Activated CD8-positive, alpha-beta memory T cell treated with anti-CD3 and anti-CD28 coated beads, Interleukin-2, amount 10 ng/mL, durations not matched to agents 7 days and 5 days (primary cell): ENCODE data around the gene FLNB. TPM values are rescaled to one million over a fixed set of nuclear protein-coding genes. Genes with fewer than 3 reads are reported as not detected.

Experiments
- ATAC-seq: fragments of 150-1000 bp; cut with Tn5 transposase; one replicate; pipeline ENCODE4 v1.10.0; 2021; ENCODE audit warnings: moderate library complexity
- CTCF ChIA-PET: fragments of 350-600 bp; sonication (Branson Sonifier 250); formaldehyde crosslinking; loops from one replicate; lab custom pipeline; 2021; ENCODE audit warnings: antibody characterized with exemption; lab: Charles Lee
- DNase-seq: peaks from one replicate; pipeline ENCODE4 v3.0.0-alpha.2; 2020
- H3K27ac Mint-ChIP-seq: one replicate; pipeline ENCODE4 v1.8.0; 2021; ENCODE audit warnings: mild to moderate bottlenecking, mixed read lengths
- H3K27me3 Mint-ChIP-seq: one replicate; pipeline ENCODE4 v1.8.0; 2021; ENCODE audit warnings: mixed read lengths
- H3K36me3 Mint-ChIP-seq: one replicate; pipeline ENCODE4 v1.8.0; 2021; ENCODE audit warnings: mild to moderate bottlenecking, mixed read lengths
- H3K4me1 Mint-ChIP-seq: one replicate; pipeline ENCODE4 v1.8.0; 2021; ENCODE audit warnings: mixed read lengths
- H3K4me3 Mint-ChIP-seq: one replicate; pipeline ENCODE4 v1.8.0; 2021; ENCODE audit warnings: mild to moderate bottlenecking, moderate library complexity, mixed read lengths
- H3K9me3 Mint-ChIP-seq: one replicate; pipeline ENCODE4 v1.8.0; 2022; ENCODE audit warnings: low read depth, mixed read lengths
- total RNA-seq, 2 experiments: library from RNA; stranded (reverse); gene quantifications; one replicate each; pipeline ENCODE4 v1.2.3, GENCODE V29; 2021

FLNB gene
- total RNA-seq, 2 experiments from 2014 or later, result 9.8 to 13.2 TPM

DNA sequence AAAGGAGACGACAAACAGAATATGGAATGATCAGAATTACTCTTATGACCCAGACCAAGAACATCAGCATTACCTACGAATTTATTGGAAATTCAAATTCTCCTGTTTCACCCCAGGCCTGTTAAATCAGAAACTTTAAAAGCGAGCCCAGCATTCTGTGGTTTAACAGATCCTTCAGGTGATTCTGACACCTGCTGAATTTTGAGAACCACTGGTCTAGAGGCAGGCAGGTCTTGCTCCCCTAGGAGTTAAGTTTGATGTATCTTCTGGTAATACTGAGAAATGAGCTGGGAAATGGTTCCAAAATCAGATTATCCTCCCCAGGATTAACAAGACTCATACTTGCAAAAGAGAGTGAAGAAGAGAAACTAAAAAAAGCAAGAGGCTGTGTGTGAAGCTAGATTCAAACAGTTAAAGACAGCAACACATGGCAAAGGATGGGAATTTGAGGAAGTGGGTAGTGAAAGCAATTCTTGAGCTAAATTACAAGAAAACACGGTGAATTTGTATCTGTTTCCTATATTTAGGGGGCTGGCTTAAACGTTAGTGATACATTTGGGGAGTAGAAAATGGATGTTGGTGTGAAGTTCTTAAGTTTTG lies 66.0 kb downstream of the FLNB start:
- Mint-ChIP-seq H3K27me3 (peaks cover 2% of the 10 kb centered on the region), H3K4me1 (peaks cover 9% of the 10 kb centered on the region), H3K4me3 (no peak overlapping the region), H3K36me3 (no peaks in the 10 kb centered on the region), H3K27ac (no peak overlapping the region), H3K9me3 (no peaks in the 10 kb centered on the region)
- DNase-seq (no peak), ATAC-seq (no peak)
- CTCF ChIA-PET, result no interaction called here

DNA sequence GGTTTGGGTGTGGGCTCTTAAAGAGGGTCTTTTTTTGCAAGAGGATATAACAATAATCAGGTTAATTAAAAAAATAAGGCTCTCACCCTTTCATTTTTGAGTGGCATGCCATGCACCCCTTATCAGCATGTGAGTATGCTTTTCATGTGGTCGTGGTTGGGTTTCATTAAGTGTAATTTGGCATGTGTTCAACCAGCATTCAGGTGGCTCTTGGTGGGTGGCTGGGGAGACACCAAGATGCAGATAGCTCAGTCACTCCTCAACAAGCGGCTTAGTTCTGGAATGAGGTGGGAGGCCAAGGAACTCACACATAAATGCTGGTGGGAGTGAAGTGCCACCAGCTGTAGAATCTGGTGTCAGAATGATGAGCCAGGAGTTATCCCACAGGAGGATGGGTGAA lies 66.8 kb downstream of the FLNB start:
- CTCF ChIA-PET, result no interaction called here
- DNase-seq, result no peak
- H3K4me1 Mint-ChIP-seq, result peaks cover 9% of the 10 kb centered on the region

DNA sequence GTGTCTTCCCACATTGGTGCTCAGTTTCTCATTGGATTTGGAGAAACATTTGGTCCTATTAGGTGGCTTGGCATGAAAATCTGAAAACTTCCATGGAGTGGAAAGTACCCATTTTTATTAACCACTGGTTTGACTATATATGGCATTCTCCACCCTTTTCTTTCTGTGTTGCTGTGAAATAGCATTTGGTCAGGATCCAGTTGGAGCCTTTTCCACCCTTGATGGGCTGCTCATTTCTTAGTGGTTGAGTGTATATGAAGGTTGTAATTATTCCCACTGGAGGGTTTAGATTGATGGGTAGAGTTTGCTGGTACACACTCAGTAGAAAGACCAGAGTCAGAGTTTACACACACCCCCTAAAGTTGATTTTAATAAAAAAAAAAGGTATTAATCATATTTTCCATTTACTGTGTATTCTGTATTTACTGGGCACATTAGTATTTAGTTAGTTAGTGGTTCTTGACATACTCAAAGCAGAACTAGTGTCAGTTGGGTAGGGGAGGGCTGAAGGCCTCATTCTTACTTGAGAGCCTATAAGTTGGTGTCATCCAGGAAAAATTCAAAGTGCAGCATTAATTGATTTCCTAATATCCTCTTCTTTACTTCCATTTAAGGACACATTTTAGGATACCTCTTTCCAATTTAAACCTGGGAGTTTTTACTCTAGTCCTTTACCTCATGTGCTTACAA lies 69.5 kb downstream of the FLNB start:
- no peaks in the 10 kb centered on the region for H3K9me3 Mint-ChIP-seq
- H3K27me3 Mint-ChIP-seq, result peaks cover 2% of the 10 kb centered on the region
- ATAC-seq, result no peak
- peaks cover 14% of the 10 kb centered on the region for H3K4me1 Mint-ChIP-seq
- CTCF ChIA-PET, result interaction anchor here (0.6 kb wide), 1 partner anchor 99 kb away, joined by 4 read pairs; no protein-coding TSS in a partner anchor
- no peak overlapping the region for H3K4me3 Mint-ChIP-seq
- H3K27ac Mint-ChIP-seq, result no peak overlapping the region
- DNase-seq, result no peak
- H3K36me3 Mint-ChIP-seq, result peaks cover 3% of the 10 kb centered on the region

More for the DNA sequence above, 66.8 kb downstream of the FLNB start:
- Mint-ChIP-seq H3K27me3 (peaks cover 2% of the 10 kb centered on the region), H3K9me3 (no peaks in the 10 kb centered on the region), H3K4me3 (no peak overlapping the region), H3K36me3 (no peaks in the 10 kb centered on the region), H3K27ac (no peak overlapping the region)
- no peak for ATAC-seq

DNA sequence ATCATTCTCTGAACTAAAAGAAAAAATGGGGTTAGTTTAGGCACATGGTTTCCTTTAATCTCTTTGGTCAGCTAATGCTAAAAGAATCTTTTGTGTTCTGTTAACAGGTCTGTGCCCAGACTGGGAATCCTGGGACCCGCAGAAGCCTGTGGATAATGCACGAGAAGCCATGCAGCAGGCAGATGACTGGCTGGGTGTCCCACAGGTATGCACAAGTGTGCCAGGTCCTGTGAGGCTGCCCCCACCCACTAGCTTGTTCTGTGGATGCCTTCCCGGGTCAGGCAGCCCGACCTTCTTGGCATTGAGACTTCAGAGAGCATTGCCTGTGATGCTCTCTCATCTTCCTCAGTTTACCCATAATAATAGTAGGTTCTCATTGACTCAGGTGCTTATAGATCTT lies 70.4 kb downstream of the FLNB start:
- DNase-seq, result no peak
- Mint-ChIP-seq H3K4me3 (no peak overlapping the region), H3K4me1 (peaks cover 15% of the 10 kb centered on the region), H3K27me3 (peaks cover 2% of the 10 kb centered on the region), H3K36me3 (peaks cover 4% of the 10 kb centered on the region), H3K9me3 (no peaks in the 10 kb centered on the region), H3K27ac (no peak overlapping the region)
- CTCF ChIA-PET, result no interaction called here
- ATAC-seq, result no peak

DNA sequence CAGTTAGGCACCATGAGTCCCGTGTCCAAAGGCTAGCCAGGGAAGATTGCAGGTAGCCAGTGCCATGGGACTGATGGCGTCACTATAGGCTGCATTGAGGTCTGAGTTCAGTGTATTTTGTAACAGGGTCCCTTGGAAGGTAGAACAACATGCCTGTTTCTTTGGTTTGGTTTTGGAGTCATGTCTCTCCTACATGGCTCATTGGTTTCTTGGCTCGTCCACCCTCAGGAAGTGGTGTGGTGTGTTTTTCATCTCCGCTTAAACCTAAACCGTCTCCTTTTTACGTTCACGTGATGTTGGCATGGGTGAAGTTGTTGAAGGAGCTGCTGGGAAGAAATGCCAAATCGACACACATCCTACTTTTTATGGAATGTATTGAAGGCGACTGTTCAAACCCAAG lies 71.6 kb downstream of the FLNB start:
- no peak overlapping the region for H3K27ac Mint-ChIP-seq
- CTCF ChIA-PET, result interaction anchor here (0.8 kb wide), 1 partner anchor 97 kb away, joined by 3 read pairs; no protein-coding TSS in a partner anchor
- H3K4me1 Mint-ChIP-seq, result peaks cover 15% of the 10 kb centered on the region
- ATAC-seq (no peak), DNase-seq (no peak)
- H3K36me3 Mint-ChIP-seq, result peaks cover 4% of the 10 kb centered on the region
- no peak overlapping the region for H3K4me3 Mint-ChIP-seq
- no peaks in the 10 kb centered on the region for H3K9me3 Mint-ChIP-seq
- no peaks in the 10 kb centered on the region for H3K27me3 Mint-ChIP-seq

DNA sequence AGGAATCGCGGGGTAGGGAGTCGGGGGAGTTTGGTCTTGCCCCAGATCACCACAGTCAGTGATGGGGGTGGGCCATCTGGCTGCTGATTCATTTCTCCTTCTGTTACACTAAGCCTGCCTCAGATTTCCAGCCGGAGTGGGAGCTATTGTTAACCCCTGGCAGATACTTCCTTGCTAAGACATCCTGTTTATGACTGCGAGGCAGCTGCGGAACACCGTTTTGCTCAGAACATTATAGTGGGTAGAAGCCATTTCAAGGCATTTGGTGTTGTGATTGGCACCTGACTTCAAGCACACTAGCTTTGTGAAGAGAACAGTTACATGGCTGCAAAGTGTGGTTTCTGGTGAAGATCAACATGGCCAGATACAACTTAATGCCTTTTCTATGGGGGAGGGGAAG lies 73.8 kb downstream of the FLNB start:
- Mint-ChIP-seq H3K9me3 (no peaks in the 10 kb centered on the region), H3K4me3 (no peak overlapping the region), H3K4me1 (peaks cover 23% of the 10 kb centered on the region), H3K36me3 (peaks cover 4% of the 10 kb centered on the region), H3K27me3 (no peaks in the 10 kb centered on the region), H3K27ac (no peak overlapping the region)
- ATAC-seq (no peak), DNase-seq (no peak)
- CTCF ChIA-PET, result no interaction called here

DNA sequence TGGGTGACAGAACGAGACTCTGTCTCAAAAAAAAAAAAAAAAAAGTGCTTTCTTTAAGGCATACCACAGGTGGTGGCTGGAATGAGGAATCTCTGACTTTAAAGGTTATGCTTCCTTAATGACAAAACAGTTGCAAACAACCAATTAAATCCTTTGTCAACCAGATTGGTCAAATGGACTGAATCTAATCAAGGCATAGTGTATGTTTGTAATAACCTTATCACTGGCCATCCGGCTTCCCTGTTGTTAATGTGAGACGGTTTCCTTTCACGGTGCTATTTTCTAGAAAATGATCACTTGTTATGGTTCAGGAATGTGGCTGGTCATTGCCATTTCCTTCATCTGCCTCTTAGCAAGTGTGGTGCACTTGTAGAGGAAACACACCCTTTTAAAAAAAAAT lies 75.9 kb downstream of the FLNB start:
- H3K4me3 Mint-ChIP-seq, result no peak overlapping the region
- H3K36me3 Mint-ChIP-seq, result peaks cover 4% of the 10 kb centered on the region
- ATAC-seq (no peak), DNase-seq (no peak)
- H3K4me1 Mint-ChIP-seq, result peaks cover 23% of the 10 kb centered on the region
- no peaks in the 10 kb centered on the region for H3K27me3 Mint-ChIP-seq
- no peaks in the 10 kb centered on the region for H3K9me3 Mint-ChIP-seq
- H3K27ac Mint-ChIP-seq, result no peak overlapping the region
- CTCF ChIA-PET, result no interaction called here

DNA sequence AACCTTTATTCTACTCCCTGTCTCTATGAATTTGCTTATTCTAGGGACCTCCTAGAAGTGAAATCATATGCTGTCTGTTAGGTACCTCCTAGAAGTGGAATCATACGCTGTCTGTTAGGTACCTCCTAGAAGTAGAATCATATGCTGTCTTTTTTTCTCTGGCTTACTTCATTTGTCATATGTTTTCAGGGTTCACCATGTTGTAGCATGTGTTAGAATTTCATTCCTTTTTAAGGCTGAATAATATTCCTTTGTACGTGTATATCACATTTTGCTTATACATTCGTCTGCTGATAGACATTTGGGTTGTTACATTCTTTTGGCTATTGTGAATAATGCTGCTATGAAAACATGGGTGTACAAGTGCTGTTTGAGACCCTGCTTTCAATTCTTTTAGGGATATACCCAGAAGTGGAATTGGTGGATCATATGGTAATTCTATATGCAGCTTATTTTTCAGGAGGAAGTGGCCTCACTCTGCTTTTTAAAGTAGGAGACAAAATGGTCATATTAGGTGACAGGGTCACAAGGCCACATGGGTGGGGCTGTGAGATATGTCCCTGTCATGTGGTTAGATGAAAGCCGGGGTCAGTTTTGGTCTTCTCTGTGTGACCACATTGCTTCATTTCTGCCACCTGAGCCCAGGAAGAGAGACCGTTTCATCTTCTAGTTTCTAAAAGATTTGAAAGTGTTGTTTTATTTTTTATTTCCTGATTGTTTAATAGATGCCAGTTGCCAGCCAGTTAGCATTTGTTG lies 76.7 kb downstream of the FLNB start:
- CTCF ChIA-PET, result no interaction called here
- DNase-seq, result no peak
- Mint-ChIP-seq H3K4me3 (no peak overlapping the region), H3K27ac (peak overlapping the region; percentile 37), H3K9me3 (no peaks in the 10 kb centered on the region), H3K27me3 (no peaks in the 10 kb centered on the region), H3K36me3 (peaks cover 4% of the 10 kb centered on the region), H3K4me1 (peaks cover 23% of the 10 kb centered on the region)
- no peak for ATAC-seq

DNA sequence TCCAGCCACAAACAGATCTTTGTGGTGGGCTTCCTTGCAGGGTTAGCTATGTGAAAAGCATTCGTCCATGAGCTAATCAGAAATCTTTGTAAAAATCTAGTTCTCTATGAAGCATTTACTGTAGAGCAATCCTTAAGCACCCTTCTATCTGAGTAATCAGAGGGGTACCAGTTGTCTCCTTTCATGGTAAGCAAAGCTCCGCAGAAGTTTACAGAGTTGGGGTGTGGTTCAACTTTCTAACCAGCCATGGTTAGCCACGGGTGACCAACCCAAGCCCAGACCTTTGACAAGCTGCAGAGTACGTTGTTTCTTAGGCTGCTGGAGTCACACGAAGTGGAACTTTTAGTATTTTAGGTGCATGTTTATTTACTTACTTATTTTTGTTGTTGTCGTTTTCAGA lies 77.4 kb downstream of the FLNB start:
- peaks cover 4% of the 10 kb centered on the region for H3K36me3 Mint-ChIP-seq
- H3K4me1 Mint-ChIP-seq, result peaks cover 23% of the 10 kb centered on the region
- no peak overlapping the region for H3K4me3 Mint-ChIP-seq
- H3K27ac Mint-ChIP-seq, result peak overlapping the region; percentile 37
- no peaks in the 10 kb centered on the region for H3K27me3 Mint-ChIP-seq
- DNase-seq (peak; percentile 48), ATAC-seq (peak; percentile 58)
- H3K9me3 Mint-ChIP-seq, result no peaks in the 10 kb centered on the region
- CTCF ChIA-PET, result no interaction called here

DNA sequence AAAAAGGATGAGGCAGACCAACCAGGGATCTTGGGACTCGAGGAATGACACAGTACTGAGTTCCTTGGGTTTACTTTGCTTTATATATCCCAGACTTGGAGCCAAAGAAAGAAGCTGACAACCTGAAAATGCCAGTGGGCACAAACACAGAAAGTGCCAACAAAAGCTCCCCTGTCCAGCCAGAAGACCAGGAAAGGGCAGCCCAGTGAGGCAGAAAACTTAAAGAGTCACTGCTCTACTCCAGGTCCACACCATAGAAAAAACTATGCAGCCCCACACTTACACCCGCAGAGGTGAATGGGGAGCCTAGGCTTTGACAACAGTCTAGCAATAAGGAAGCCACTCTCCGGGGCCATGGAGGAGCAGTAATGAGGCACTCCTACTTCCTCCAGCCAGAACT lies 80.3 kb downstream of the FLNB start:
- Mint-ChIP-seq H3K9me3 (no peaks in the 10 kb centered on the region), H3K4me3 (no peak overlapping the region), H3K27me3 (no peaks in the 10 kb centered on the region), H3K36me3 (no peaks in the 10 kb centered on the region), H3K27ac (no peak overlapping the region), H3K4me1 (peaks cover 17% of the 10 kb centered on the region)
- CTCF ChIA-PET, result no interaction called here
- no peak for ATAC-seq
- no peak for DNase-seq

DNA sequence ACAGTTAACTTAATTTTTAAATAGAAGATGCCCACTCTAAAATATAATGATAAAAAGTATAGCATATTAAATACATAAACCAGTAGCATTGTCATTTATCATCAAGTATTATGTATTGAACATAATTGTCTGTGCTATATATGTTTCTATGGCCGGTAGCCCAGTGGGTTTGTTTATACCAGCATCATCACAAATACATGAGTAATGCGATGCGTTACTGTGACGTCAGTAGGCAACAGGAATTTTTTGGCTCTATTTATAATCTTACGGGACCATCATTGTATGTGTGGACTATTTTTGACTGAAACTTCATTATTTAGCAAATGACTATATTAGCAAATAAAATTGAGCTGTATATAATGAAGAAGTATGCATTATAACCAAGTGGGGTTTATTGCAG lies 82.1 kb downstream of the FLNB start:
- CTCF ChIA-PET, result no interaction called here
- DNase-seq (no peak), ATAC-seq (no peak)
- H3K4me1 Mint-ChIP-seq, result peaks cover 6% of the 10 kb centered on the region
- no peak overlapping the region for H3K27ac Mint-ChIP-seq
- no peak overlapping the region for H3K4me3 Mint-ChIP-seq
- H3K9me3 Mint-ChIP-seq, result no peaks in the 10 kb centered on the region
- H3K27me3 Mint-ChIP-seq, result no peaks in the 10 kb centered on the region
- H3K36me3 Mint-ChIP-seq, result no peaks in the 10 kb centered on the region

DNA sequence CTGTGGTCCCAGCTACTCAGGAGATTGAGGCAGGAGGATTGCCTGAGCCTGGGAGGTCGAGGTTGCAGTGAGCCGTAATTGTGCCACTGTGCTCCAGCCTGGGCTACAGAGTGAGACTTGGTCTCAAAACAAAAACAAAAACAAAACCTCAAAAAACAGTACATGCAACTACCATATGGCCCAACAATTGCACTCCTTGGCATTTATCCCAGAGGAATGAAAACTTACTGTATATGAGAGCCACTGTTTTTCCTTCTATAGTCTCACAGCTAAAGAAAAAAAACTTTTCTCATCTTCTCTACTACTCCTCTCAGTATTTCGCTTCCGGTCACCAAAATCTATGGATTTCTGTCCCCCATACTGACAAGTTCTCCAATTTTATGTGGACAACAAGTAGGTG lies 84.3 kb downstream of the FLNB start:
- H3K27ac Mint-ChIP-seq, result no peak overlapping the region
- CTCF ChIA-PET, result no interaction called here

DNA sequence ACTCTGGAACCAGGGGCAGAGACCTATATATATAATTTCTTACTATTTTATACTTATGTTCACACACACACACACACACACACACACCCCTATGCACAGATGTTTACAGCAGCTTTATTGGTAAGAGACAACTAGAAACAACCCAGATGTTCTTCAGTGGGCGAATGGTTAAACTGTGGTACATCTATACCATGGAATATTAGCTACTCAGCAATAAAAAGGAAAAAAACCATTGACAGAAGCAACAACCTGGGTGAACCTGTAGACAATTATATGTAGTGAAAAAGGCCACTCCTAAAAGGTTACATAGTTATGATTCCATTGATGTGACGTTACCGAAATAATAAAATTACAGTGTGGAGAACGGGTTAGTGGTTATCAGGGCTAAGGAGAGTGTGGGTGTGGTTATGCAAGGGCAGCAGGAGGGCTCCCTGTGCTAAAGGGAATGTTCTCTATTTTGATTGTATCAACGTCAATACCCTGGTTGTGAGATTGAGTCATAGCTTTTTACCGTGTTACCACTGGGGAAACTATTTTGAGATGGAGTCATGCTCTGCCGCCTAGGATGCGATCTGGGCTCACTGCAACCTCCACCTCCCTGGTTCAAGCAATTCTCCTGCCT lies 85.5 kb downstream of the FLNB start:
- Mint-ChIP-seq H3K4me3 (no peak overlapping the region), H3K9me3 (no peaks in the 10 kb centered on the region), H3K36me3 (peaks cover 1% of the 10 kb centered on the region), H3K27me3 (no peaks in the 10 kb centered on the region), H3K4me1 (no peaks in the 10 kb centered on the region), H3K27ac (no peak overlapping the region)
- DNase-seq, result no peak
- no peak for ATAC-seq
- CTCF ChIA-PET, result no interaction called here

More for the DNA sequence above, 84.3 kb downstream of the FLNB start:
- no peaks in the 10 kb centered on the region for H3K36me3 Mint-ChIP-seq
- H3K9me3 Mint-ChIP-seq, result no peaks in the 10 kb centered on the region
- ATAC-seq (no peak), DNase-seq (no peak)
- no peaks in the 10 kb centered on the region for H3K27me3 Mint-ChIP-seq
- H3K4me1 Mint-ChIP-seq, result no peaks in the 10 kb centered on the region
- H3K4me3 Mint-ChIP-seq, result no peak overlapping the region
